NCI-H82 (cell line): ENCODE results near the gene MTA3.
"Not testable (repeated sequence)": the region's sequence is repeated elsewhere in the genome, so short reads cannot be mapped to it uniquely, and the experiment has no call there.

Experiments
- DNase-seq: peaks from one replicate; lab custom pipeline; 2025; lab: John Stamatoyannopoulos, UW

MTA3 gene

DNA sequence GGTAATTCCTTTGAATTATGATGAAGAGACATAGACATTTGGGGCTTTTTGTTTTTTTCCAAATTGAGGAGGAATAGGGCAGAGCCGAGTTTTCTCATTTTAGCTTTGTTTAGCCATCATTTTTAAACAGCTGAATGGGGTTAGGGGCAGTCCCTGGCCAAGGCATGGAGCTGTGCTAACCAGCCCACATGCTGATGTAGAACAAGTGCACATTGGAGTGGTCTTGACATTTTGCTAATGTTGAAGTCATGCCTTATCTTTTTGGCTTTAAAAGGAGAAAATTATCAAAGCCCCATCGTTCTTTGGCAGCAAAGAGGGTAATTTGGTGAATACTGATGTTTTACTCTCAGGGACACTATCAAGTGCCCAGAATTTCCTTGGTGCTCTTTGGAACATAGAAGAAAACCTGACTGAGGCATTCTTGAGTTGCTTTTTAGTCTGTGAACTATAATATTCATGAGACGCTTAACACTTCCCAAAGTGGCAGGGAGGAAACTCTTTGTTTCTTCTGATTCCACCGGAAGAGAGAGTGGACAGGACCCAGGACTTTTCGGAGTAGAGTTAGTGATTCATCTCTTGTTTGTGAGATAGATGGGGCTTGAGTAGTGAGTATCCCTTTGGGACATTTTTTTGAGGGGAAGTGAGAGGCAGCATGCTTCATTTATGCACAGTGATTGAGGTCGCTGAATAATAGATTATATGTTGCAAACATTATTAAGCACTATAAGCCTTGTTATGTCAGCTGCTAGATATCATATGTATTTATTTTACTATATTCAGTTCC, 45.0 kb downstream of the MTA3 start:
- DNase-seq: no peak

DNA sequence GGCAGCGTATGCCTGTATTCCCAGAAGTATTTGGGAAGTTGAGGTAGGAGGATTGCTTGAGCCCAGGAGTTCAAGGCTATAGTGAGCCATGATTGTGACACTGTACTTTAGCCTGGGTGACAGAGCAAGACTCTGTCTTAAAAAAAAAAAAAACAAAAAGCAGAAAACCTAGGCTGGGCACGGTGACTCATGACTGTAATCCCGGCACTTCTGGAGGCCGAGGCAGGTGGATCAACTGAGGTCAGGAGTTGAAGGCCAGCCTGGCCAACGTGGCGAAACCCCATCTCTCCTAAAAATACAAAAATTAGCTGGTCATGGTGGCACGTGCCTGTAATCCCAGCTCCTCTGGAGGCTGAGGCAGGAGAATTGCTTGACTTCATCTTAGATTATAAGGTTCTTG, 46.4 kb downstream of the MTA3 start:
- DNase-seq: no peak

DNA sequence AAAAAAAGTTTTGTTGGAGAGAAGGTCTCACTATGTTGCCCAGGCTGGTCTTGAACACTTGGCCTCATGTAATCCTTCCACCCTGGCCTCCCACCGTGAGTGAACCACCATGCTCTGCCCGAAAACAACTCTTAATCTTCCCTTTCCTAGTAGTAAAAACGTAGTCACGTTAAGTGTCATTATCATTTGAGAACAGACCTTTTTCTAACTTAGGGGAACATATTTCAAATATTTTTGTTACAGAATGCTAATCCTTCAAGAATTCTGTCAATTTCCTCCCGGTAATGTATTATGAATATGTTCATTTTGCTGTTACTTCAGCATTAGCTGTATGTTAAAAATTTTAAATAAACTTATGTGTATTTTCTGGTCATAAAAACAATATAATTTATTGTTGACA, 49.7 kb downstream of the MTA3 start:
- no peak for DNase-seq

DNA sequence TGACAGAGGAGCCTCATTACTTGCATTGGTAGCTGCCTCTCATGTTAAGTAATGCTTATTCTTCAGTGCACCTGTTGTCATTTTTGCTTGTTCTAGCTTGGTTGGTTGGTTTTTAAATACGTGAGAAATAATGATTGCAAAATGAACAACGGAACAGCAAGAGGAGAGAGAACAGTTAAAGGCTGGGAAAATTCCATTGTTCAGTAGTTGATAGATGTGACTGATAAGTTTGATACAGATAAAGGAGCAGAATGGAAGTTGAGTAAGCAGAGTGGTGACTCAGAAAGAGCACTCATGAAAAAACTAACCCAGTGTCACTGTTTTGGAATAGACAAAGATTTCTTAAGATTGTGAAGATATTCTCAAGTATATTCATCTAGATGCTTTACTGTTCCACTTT, 50.5 kb downstream of the MTA3 start:
- no peak for DNase-seq

DNA sequence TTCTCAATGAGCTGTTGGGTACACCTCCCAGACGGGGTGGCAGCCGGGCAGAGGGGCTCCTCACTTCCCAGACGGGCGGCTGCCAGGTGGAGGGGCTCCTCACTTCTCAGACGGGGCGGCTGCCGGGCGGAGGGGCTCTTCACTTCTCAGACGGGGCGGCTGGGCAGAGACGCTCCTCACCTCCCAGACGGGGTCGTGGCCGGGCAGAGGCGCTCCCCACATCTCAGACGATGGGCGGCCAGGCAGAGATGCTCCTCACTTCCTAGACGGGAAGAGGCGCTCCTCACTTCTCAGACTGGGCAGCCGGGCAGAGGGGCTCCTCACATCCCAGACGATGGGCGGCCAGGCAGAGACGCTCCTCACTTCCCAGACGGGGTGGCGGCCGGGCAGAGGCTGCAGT, 53.2 kb downstream of the MTA3 start:
- DNase-seq: not testable (repeated sequence)

DNA sequence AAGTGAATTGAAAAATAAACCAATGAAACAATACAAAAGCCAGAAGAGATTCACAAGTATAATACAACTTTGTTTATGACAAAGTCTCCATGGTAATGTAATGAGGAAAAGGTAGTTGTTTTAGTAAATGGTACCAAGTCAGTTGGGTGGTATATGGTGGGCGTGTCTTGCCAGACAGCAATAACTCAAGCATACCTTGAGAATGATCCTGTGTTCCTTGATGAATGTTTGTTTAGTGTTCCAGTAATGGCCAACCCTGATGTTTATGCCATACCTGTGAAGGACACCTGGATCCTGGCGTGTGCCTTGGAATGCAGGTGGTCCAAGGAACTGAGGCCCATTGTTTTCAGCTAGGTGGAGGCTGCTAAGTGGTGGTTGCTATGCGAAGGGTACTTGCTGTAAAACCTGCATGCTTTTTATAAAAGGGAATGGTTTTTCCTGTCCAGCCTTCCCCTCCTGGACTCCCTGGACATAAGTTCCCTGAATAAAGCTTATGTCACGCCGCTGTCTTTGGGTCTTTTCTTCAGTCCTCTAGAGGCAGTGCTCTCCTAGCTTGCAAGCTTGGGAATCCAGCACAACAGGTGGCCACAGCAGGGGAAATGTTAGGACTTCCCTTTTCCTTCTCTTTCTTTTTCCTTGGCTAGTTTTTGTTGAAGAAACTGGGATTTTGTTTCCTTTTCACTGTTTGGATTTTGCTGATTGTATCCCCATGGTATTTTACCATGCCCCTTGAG, 54.7 kb downstream of the MTA3 start:
- DNase-seq: peak; percentile 14

DNA sequence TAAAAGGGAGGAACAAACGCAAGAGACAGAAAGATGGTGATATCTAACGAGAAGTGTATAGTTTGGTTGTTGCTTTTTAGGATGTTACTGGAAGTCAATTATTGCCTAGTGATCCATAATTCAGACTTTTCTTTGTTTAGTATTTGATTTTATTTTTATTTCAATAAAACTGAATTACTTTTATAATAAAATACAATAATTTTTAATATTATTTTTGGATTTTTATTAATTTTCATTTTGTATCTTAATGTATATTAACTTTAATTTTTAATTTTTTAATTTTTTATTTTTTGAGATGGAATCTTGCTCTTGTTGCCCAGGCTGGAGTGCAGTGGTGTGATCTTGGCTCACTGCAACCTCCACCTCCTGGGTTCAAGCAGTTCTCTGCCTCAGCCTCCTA, 55.6 kb downstream of the MTA3 start:
- DNase-seq: no peak

DNA sequence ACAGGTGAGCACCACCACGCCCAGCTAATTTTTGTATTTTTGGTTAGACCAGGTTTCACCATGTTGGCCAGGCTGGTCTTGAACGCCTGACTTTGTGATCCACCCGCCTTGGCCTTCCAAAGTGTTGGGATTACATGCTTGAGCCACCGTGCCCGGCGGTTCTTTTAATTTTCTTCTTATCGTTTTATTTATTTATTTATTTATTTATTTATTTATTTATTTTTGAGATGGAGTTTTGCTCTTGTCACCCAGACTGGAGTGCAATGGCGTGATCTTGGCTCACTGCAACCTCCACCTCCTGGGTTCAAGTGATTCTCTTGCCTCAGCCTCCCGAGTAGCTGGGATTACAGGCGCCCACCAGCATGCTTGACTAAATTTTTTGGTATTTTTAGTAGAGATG, 59.6 kb downstream of the MTA3 start:
- DNase-seq: not testable (repeated sequence)

DNA sequence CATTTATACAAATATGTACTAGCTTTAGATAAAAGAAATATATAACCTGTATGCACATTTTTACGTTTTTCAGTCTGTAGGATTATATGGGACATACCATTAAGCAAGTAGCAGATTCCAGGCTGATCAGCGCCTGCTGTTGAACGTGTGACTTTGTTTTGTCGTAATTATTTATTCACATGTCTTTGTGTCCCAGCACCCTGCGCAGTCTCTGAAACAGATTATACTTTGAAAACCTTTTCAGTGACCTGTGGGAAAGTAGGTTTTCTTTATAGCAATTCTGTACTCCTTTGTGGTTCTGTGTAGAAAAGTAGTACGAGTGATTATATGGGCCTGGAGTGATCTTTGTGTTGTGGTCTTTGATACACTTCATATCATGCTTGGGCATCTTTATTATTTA, 68.5 kb downstream of the MTA3 start:
- DNase-seq: no peak

DNA sequence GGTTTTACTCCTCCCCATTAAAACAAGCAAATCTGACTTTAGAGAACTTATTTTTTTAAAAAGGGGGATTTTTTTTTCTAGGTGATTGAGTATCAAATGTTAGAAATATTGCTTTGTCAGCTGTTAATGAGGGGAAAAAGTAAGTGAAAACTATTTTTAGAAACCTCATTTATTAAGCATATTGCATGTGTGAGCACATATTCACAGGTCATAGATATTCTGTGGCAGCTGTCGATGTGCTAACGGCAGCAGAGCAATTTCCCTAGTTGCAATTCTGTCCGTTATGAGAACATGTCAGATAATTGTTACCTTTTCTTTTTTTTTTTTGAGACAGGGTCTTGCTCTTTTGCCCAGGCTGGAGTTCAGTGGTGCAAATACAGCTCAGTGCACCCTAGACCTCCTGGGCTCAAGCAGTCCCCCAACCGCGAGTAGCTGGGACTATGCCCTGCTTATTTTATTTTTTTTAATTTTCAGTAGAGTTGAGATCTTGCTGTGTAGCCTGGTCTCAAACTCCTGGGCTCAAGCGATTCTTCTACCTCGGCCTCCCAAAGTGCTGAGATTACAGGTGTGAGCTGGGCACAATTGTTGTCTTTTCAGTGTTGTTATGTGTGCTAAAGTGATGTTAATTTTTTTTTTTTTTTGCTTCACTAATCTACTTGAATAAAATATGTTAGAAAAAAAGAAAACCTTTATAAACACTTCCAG, 69.8 kb downstream of the MTA3 start:
- no peak for DNase-seq

DNA sequence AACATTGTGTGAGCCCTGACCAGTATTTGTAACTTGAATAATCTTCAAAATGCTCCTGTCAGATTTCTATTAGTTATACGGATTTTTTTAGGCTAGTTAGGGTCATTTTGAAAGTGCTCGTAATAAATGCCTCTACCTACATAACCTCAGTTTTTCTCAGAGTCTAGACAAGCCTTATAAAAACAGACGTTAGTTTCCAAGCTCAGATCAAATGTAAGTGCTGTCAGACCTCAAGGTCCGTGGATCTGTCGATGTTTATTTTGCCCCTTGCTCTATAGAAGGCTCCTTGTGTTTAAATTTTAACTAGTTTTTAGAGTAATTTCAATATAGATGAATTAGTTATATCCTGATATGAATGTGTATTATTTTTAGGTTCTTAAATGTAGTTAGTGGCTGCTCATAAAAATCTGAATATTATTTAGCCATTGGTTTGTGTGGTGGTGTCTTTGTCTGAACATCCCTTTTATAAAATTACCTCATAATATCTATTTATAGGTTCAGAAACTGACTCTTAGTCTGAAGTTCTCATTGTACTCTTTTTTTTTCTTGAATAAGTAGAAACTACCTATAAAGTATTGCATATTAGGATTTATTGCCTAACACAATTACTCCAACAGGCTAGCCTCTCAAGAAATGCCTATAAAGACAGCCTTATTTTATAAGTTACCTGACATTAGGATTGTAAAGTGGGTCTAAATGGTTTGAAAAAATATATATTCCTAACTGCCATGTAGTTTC, 71.1 kb downstream of the MTA3 start:
- DNase-seq: no peak

DNA sequence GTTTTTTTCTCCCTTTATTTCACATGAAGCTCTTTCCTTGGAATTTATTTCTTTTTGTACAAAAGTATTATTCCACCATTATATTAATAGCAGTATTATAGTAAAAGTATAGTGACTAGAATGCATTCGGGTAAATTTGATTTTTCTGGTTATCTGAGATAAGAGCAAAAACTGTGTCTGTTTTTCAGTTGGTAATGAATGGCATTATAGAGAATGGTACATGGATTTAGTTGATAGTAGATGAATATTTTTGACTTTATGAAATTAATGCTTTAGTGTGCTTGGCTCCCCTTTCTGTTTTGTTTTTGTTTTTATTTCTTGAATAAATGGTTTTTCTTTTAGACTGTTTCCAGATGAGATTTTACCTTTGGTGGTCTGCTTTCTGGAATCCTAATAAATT, 71.8 kb downstream of the MTA3 start:
- no peak for DNase-seq

DNA sequence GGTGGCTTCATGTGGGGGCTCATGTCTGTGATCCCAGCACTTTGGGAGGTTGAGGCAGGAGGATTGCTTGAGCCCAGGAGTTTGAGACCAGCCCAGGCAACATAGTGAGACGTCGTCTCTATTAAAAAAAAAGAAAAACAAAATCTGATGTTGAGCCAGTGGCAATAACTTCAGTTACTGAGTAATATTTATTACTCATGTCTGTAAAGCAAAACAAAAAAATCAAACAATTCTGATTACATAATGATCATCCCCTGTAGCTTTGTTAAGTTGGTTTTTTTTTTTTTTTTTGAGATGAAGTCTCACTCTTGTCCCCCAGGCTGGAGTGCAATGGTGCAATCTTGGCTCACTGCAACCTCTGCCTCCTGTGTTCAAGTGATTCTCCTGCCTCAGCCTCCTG, 73.9 kb downstream of the MTA3 start:
- not testable (repeated sequence) for DNase-seq

DNA sequence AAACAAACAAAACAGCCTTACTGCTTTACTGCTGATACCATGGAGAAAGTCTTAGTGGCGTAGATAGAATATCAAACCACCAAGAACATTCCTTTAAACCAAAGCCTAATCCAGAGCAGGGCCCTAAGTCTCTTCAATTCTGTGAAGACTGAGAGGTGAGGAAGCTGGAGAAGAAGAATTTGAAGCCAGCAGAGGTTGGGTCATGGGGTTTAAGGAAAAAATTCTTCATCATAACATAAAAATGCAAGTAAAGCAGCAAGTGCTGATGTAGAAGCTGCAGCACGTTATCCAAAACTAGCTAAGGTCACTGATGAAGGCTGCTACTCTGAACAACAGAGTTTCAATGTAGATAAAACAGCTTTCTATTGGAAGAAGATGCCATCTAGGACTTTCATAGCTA, 77.1 kb downstream of the MTA3 start:
- no peak for DNase-seq

DNA sequence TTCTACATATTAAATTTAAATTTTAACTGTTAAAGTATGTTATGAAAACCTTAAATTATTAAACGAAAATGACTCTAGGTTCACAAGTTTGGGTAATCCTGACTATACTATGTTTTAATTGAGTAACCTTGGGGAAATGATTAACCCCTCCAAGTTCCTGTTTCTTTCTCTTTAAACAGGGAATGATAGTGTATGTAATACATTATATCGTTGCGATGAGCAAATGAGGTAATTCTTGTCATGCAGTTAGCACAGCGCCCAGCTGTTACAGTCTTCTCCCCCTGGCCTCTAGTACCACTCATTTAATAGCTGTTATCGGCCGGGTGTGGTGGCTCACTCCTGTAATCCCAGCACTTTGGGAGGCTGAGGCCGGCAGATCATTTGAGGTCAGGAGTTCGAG, 80.4 kb downstream of the MTA3 start:
- DNase-seq: no peak

DNA sequence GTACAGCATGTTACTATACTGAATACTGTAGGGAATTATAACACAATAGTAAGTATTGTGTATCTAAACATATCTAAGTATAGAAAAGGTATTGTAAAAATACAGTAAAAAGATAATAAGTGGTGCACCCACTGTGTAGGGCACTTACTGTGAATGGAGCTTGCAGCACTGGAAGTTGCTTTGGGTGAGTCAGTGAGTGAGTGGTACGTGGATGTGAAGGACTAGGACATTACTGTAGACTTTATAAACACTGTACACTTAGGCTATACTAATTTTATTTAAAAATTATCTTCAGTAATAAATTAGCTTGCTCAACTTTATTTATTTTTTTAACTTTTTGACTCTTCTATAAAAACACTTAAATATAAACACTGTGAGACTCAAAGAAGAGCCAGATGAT, 82.6 kb downstream of the MTA3 start:
- no peak for DNase-seq

DNA sequence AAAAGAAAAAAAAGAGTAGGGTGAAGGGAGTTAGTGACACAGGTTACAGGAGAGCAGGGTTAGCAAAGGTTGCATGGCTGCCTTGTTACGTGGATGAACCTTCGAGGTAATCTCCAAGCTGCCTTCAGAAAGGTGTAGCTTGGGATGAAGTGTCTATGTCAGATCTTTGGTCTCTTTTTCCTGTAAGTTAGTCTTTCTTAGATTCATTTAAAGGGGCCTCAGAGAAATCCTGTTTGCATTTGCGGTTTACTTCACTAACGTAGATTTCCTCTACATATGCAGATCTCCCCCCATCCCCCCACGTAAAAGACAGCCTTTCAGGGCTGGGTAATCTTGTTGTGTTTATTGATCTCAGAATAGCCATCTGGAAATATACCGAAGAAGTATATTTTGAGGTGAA, 83.7 kb downstream of the MTA3 start:
- DNase-seq: peak; percentile 32

DNA sequence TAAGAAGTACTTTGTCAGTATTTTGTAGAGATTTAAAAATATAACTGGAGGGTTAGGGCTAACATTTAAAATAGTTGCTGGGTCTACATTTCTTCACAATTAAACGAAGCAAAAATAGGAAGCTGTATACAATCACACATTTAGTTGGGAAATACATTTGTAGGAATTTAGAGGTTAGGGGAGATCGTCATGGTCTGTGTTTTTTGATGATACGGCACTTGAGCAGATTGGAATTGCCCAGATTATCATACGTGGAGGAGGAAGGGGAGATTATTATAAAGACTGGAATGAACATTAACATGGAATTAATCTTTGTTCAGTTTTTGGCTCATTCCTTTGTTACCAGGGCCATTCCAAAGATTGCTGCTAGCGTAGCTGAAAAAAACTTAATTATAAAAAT, 84.6 kb downstream of the MTA3 start:
- DNase-seq: no peak

DNA sequence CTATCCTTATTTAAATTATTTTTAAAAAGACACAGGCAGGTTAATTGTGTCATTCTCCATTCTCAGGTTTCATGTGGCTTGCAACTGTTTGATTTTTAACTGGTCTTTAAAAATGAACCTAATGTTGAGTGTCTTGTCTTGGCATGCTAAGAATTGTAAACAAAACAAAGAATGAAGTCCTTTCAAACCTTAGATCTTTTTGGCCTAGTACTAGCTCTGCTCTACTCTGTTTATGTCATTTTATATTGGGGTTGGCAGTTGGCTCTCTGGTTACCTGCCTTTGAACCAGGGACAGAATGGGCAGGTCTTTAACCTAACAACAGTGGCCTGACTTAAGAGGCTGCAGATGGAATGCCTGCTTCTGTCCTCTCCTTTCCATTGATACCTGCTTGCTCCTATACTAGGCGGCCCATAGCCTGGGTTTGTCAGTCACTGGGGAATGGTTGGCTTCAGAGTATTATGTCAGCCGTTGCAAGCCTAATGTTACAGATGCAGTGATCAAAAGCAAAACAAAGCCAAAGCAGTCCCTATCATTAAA, 85.5 kb downstream of the MTA3 start:
- no peak for DNase-seq

DNA sequence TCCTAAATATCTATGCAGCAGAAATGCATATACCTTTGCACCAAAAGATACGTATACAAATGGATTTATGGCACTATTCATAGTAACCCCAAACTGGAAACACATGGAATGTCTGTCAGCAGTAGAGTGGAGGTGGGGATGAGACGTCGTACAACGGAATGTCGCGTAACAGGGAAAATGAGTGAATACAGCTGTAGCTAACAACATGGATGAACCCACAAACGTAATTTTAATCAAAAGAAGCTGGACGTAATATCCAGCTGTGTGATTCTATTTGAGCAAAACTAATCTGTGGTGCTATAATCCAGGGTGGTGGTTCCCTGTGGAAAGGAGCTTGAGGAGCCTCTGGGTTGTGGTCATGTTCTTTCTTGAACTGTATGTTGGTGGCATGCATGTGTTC, 89.9 kb downstream of the MTA3 start:
- DNase-seq: no peak

DNA sequence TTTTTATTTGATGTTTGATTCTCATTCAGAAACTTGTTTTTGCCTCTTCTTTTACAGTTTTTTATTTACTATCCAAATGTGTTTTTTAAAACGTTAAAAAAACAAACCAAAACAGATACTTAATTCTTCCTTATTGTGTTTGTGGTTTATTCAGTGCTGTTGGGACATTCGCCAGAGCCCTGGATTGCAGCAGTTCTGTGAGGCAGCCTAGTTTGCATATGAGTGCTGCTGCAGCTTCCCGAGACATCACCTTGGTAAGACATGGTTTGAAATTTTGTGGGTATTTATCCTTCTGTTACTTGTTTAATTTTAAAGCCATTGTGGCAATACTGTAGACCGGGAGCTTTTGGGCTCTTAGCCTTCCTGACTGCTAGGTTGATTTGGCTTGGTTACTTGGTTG, 91.2 kb downstream of the MTA3 start:
- no peak for DNase-seq

DNA sequence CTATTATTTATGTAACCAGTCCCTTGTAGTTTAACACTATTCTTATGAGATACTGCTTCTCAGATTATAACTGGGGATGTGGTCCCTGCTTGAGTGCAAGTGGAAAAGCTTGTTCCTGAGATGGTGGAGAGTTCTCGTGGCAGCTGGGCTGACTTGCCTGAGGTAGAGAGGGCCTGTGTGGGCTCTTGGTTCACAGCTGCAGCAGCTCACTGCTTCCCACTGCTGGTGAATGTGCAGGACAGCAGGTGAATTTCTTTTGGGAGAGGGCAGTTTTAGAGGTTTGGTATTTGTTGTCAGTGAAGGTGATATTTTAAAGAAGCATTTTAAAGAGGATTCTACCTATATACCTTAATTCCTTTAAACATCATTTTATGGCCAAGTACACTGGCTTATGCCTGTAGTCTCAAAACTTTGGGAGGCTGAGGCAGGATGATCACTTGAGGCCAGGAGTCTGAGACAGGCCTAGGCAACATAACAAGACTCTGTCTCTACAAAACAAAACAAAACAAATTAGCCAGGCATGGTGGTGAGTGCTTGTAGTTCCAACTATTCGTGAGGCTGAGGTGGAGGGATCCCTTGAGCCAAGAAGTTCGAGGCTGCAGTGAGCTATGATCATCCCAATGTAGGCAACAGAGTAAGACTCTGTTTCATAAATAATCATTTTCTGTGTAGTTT, 94.8 kb downstream of the MTA3 start:
- peak; percentile 87 for DNase-seq
